GM20000 (cell line): ENCODE results near the gene DTHD1.
A peak's percentile ranks its signal among the peaks of the same experiment; 100 is the strongest.

ENCODE experiments used
- DNase-seq: peaks from one replicate; pipeline ENCODE4 v3.0.0; 2012; ENCODE audit warnings: low spot score
- TF ChIP-seq, protein P1 (sequence below): IDR thresholded peaks from 2 replicates; pipeline ENCODE4 v1.5.1; 2012; ENCODE audit warnings: mild to moderate bottlenecking, control low read depth; ENCODE audit errors: extremely low read depth, missing control alignments

DTHD1 gene

DNA sequence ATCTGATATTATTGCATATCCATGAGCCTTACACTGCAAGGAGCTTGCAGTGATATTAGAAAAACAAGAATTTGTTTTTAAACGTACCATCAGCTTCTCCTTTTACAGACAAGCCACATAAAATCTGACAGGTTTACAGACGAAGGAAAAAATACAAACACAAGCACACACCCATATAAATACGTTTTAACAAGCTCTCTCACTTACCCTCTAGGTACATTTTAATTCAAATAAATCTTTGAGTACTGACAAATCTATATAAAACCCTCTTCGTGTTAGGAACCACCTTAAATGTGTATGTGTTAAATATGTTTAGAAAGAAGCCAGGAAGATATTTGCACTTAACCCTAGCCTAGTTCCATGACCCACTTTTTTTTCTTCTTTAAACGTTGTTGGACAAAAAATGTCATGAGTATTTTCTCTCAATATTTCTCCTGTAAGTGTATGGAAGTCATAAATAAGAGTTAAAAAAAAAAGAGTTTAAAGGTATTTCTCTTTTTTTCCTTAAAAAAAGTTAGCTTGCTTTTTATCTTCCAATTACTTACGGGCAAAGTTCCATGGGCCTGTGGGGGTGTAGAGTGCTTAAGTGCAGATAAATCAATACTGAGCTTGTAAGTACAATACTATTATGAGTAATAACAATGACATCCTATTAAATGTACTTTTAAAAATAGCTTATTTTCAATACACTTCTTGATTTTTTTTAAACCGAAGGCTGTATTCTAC, 38.6 kb upstream of the DTHD1 start:
- DNase-seq, result no peak
- TF ChIP-seq, protein P1, sequence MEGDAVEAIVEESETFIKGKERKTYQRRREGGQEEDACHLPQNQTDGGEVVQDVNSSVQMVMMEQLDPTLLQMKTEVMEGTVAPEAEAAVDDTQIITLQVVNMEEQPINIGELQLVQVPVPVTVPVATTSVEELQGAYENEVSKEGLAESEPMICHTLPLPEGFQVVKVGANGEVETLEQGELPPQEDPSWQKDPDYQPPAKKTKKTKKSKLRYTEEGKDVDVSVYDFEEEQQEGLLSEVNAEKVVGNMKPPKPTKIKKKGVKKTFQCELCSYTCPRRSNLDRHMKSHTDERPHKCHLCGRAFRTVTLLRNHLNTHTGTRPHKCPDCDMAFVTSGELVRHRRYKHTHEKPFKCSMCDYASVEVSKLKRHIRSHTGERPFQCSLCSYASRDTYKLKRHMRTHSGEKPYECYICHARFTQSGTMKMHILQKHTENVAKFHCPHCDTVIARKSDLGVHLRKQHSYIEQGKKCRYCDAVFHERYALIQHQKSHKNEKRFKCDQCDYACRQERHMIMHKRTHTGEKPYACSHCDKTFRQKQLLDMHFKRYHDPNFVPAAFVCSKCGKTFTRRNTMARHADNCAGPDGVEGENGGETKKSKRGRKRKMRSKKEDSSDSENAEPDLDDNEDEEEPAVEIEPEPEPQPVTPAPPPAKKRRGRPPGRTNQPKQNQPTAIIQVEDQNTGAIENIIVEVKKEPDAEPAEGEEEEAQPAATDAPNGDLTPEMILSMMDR, result no peak

DNA sequence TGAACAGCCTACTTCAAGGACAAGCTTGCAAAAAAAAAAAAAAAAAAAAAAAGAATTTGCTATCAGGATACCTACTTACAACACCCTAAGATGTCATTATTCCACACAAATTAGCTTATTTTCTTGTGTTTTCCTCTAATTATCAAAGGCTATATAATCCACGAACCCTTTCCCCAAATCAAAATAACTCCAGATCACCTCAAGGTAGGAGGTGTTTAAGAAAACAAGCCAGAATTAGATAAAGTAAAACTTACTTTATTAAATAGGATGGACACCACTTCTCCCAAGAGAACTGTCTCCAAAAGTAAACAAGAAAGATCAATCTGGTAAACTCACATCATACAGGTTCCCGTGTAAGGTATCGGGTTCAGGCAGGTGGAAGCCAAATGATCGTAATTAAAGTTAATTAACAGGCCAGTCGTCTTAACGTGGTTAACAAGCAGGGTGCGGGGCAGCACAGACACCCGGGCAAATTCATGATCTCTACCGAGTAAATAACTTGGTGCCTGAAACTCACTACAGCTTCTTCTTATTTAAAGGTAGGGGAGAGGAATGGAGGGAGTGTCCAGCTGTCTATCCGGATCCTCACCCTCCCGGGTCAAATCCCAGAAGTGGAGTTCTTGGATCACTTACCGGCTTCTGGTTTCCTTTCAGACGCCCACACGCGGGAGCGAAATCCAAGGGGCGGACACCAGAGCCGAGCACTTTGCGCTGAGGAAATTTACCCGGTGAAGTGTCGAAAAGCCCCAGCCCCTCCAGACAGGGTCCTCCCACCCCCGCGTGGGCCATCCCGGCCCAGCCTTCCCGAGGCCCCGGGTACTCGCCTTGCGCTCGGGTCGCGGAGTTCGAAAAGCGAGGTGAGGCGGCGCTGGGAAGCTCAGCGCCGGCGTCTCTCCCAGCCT, 37.8 kb upstream of the DTHD1 start:
- peak; percentile 49 for DNase-seq
- TF ChIP-seq, protein P1, result no peak

DNA sequence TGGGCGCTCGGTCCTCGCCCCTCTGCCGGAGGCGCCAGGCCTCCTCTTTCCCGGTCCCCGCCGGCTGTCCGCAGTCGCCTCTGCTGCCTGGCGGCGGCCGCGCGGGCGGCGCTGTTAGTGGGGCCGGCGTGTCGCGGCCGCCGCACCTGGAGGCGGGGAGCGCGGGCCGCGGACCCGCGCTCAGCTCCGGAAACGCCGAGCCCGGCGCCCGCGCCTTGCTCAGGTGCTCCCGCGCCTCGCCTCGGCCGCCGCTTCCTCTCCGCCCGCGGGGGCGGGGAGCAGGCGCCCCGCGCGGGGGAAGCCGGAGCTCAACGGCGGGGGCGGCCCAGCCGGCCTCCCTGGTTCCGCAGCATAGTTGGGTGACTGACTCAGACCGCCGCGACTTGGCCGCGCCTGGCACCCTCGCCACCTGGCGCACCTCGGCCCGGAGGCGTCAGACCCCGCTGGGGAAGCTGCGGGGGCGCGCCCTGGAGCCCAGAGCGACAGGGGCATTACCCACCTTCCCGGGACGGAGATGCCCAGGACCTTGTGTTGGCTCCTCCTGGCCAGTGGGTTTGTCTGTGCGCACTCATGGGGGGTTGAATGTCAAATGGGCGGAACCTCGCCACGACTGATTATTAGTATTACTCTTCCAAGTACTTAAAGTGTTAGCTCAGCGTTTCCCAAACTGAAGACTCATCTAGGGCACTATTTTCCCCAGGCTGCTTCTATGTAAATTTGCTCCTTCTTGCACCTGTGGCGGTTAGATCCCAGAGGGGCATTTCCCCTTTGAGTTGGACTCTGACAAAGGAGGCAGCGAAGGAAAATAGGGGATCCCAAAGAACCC, 36.9 kb upstream of the DTHD1 start, which contains the start of gene ARAP2:
TSS of gene ARAP2 (minus strand) at position 258 of the 826 bp plus-strand sequence. CDS start 15,028 bp downstream, outside the sequence.
- peak; percentile 87 for DNase-seq
- TF ChIP-seq, protein P1, result no peak

DNA sequence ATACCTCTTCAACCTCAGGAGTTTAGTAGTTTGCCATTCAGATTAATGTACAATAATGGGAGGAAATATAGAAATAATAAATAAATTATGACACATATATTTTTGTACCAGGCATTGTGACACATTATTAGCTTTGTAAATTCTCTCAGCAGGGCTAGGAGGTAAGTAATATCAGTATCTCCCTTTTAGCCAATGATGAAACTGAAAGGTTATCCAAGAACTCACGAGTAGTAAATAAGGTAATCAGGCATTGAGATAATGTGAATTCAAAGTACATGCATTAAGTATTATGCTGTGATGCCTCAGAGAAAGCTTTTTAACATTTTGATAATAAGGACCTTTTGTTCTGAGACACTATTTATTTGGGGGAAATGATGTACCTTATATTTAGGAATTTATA, 31.8 kb upstream of the DTHD1 start:
- TF ChIP-seq, protein P1, result no peak
- no peak for DNase-seq

DNA sequence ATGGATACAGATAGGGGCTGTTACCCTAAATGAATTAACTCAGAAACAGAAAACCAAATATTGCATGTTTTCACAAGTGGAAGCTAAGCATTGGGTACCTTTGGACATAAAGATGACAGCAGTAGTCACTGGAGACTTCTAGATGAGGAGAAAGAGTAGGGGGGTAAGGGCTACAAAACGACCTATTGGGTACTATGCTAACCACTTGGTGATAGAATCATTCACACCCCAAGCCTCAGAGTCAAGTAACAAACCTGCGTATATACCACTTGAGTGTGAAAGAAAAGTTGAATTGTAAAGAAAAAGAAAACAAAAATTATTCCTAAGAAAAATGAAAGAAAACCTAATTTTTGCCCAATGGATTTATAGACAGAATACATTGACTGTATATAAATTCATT, 29.4 kb upstream of the DTHD1 start:
- TF ChIP-seq, protein P1, result no peak
- no peak for DNase-seq

DNA sequence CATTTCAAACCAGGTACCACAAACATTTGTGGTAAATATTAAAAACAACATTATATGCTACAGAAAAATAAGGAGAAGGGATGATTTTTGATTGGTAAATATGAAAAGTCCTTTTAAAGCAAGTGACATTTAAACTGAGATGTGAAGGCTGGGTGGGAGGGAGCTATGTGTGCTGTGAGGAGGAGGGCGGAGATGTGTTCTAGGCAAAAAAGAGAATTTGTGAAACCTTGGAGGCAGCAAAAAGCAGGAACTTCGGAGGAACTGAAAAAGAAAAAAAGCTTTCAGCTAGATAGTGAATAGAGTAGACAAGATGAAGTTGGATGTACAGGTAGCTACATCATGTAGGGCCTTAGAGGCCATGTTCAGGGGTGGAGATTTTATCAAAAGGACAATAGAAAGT, 27.0 kb upstream of the DTHD1 start:
- no peak for DNase-seq
- TF ChIP-seq, protein P1, result no peak
